ENCODE data around the gene OTX1. TPM values are rescaled to one million over a fixed set of nuclear protein-coding genes. Genes with fewer than 3 reads are reported as not detected.

The OTX1 gene
- total RNA-seq, 3 donors from 2014 or later: not detected

GRCh38 chr2:63051795-63052333, 1.2 kb downstream of the OTX1 start:
- Mint-ChIP-seq H3K4me3 (no peak overlapping the region), H3K9me3 (no peaks in the 10 kb centered on the region), H3K36me3 (ENCODE audit: insufficient read depth) (no peaks in the 10 kb centered on the region), H3K4me1 (ENCODE audit: low read depth) (peaks cover 73% of the 10 kb centered on the region), H3K27me3 (ENCODE audit: low read depth) (peaks cover 87% of the 10 kb centered on the region)
- DNase-seq: no peak
- no peak for ATAC-seq

- no peaks in the 10 kb centered on the region for H3K9me3 Mint-ChIP-seq
- H3K27me3 Mint-ChIP-seq (ENCODE audit: low read depth): peaks cover 87% of the 10 kb centered on the region
- peaks cover 73% of the 10 kb centered on the region for H3K4me1 Mint-ChIP-seq (ENCODE audit: low read depth)
- H3K36me3 Mint-ChIP-seq (ENCODE audit: insufficient read depth): no peaks in the 10 kb centered on the region
- no peak for DNase-seq
- ATAC-seq: no peak
- H3K4me3 Mint-ChIP-seq: no peak overlapping the region
Measured at GRCh38 chr2:63052411-63053080, 1.9 kb downstream of the OTX1 start.

- H3K4me1 Mint-ChIP-seq (ENCODE audit: low read depth): peaks cover 76% of the 10 kb centered on the region
- H3K27me3 Mint-ChIP-seq (ENCODE audit: low read depth): peaks cover 90% of the 10 kb centered on the region
- DNase-seq: no peak
- no peaks in the 10 kb centered on the region for H3K36me3 Mint-ChIP-seq (ENCODE audit: insufficient read depth)
- H3K9me3 Mint-ChIP-seq: no peaks in the 10 kb centered on the region
- H3K4me3 Mint-ChIP-seq: peak overlapping the region; percentile 40
- ATAC-seq: no peak
Measured at GRCh38 chr2:63053081-63053888, 2.7 kb downstream of the OTX1 start.

- Mint-ChIP-seq H3K36me3 (ENCODE audit: insufficient read depth) (no peaks in the 10 kb centered on the region), H3K4me1 (ENCODE audit: low read depth) (peaks cover 74% of the 10 kb centered on the region), H3K4me3 (peak overlapping the region; percentile 40), H3K27me3 (ENCODE audit: low read depth) (peaks cover 88% of the 10 kb centered on the region), H3K9me3 (no peaks in the 10 kb centered on the region)
- ATAC-seq: no peak
- no peak for DNase-seq
Measured at GRCh38 chr2:63053889-63054602, 3.4 kb downstream of the OTX1 start.

GRCh38 chr2:63054841-63055225, 4.2 kb downstream of the OTX1 start:
- Mint-ChIP-seq H3K4me3 (no peak overlapping the region), H3K36me3 (ENCODE audit: insufficient read depth) (no peaks in the 10 kb centered on the region), H3K9me3 (peaks cover under 1% of the 10 kb centered on the region), H3K27me3 (ENCODE audit: low read depth) (peaks cover 83% of the 10 kb centered on the region), H3K4me1 (ENCODE audit: low read depth) (peaks cover 66% of the 10 kb centered on the region)
- no peak for ATAC-seq
- DNase-seq: no peak

- H3K9me3 Mint-ChIP-seq: peaks cover 5% of the 10 kb centered on the region
- no peak for ATAC-seq
Measured at GRCh38 chr2:63055226-63056106, 4.8 kb downstream of the OTX1 start.

GRCh38 chr2:63056107-63057050, 5.7 kb downstream of the OTX1 start:
- H3K36me3 Mint-ChIP-seq (ENCODE audit: insufficient read depth): no peaks in the 10 kb centered on the region
- H3K9me3 Mint-ChIP-seq: peaks cover 5% of the 10 kb centered on the region
- H3K27me3 Mint-ChIP-seq (ENCODE audit: low read depth): peaks cover 84% of the 10 kb centered on the region
- ATAC-seq: peak in 1 of 2 donors; percentile 31
- H3K4me1 Mint-ChIP-seq (ENCODE audit: low read depth): peaks cover 62% of the 10 kb centered on the region
- H3K4me3 Mint-ChIP-seq: no peak overlapping the region
- no peak for DNase-seq

More at GRCh38 chr2:63055226-63056106, 4.8 kb downstream of the OTX1 start:
- Mint-ChIP-seq H3K4me1 (ENCODE audit: low read depth) (peaks cover 67% of the 10 kb centered on the region), H3K27me3 (ENCODE audit: low read depth) (peaks cover 87% of the 10 kb centered on the region), H3K36me3 (ENCODE audit: insufficient read depth) (no peaks in the 10 kb centered on the region), H3K4me3 (no peak overlapping the region)
- no peak for DNase-seq

- Mint-ChIP-seq H3K9me3 (peaks cover 5% of the 10 kb centered on the region), H3K4me3 (no peak overlapping the region), H3K4me1 (ENCODE audit: low read depth) (peaks cover 57% of the 10 kb centered on the region), H3K27me3 (ENCODE audit: low read depth) (peaks cover 80% of the 10 kb centered on the region), H3K36me3 (ENCODE audit: insufficient read depth) (no peaks in the 10 kb centered on the region)
- DNase-seq (no peak), ATAC-seq (no peak)
Measured at GRCh38 chr2:63057249-63058143, 6.9 kb downstream of the OTX1 start.

- ATAC-seq: no peak
- H3K36me3 Mint-ChIP-seq (ENCODE audit: insufficient read depth): no peaks in the 10 kb centered on the region
- no peak for DNase-seq
- peaks cover 51% of the 10 kb centered on the region for H3K4me1 Mint-ChIP-seq (ENCODE audit: low read depth)
- peak overlapping the region; percentile 9 for H3K4me3 Mint-ChIP-seq
- peaks cover 75% of the 10 kb centered on the region for H3K27me3 Mint-ChIP-seq (ENCODE audit: low read depth)
- peaks cover 5% of the 10 kb centered on the region for H3K9me3 Mint-ChIP-seq
Measured at GRCh38 chr2:63058144-63058920, 7.7 kb downstream of the OTX1 start.

- peak in 1 of 2 donors; percentile 29 for ATAC-seq
- H3K4me3 Mint-ChIP-seq: peak overlapping the region; percentile 9
- peaks cover 72% of the 10 kb centered on the region for H3K27me3 Mint-ChIP-seq (ENCODE audit: low read depth)
- no peaks in the 10 kb centered on the region for H3K36me3 Mint-ChIP-seq (ENCODE audit: insufficient read depth)
- peaks cover 5% of the 10 kb centered on the region for H3K9me3 Mint-ChIP-seq
- peaks cover 45% of the 10 kb centered on the region for H3K4me1 Mint-ChIP-seq (ENCODE audit: low read depth)
- no peak for DNase-seq
Measured at GRCh38 chr2:63058921-63059792, 8.5 kb downstream of the OTX1 start.
